HFF-Myc (cell line): ENCODE results near the gene SMIM10L2A.

Source experiments
- DNase-seq: peaks from one replicate; pipeline ENCODE4 v3.0.0-alpha.2; 2011; ENCODE audit warnings: low read depth; ENCODE audit errors: extremely low read depth
- H3K4me3 ChIP-seq: replicated peaks from 2 replicates; pipeline ENCODE4 v1.5.1; 2011; ENCODE audit warnings: low read depth, mild to moderate bottlenecking, control low read depth, low read length
- TF ChIP-seq, protein P1 (sequence below): IDR thresholded peaks from 2 replicates; pipeline ENCODE4 v1.5.1; 2012; ENCODE audit warnings: mild to moderate bottlenecking, low read depth, low read length, control low read depth; ENCODE audit errors: missing control alignments

Gene SMIM10L2A

DNA sequence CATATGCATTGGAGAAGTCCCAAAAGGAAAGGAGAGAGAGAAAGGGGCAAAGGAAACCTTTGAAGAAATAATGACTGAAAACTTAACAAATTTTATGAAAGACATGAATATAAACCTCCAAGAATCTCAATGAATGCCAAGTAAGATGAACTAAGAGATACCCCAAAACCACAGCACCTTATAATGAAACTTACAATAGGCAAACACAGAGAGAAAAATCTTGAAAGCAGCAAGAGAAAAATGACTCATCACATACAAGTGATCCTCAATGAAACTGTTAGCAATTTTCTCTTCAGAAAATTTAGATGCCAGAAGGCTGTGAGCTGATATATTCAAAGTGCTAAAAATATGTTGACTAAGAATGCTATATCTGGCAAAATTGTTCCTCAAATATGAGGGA is 10.1 kb downstream of the SMIM10L2A start:
- no peak for DNase-seq
- H3K4me3 ChIP-seq = no peak overlapping the region
- TF ChIP-seq, protein P1, sequence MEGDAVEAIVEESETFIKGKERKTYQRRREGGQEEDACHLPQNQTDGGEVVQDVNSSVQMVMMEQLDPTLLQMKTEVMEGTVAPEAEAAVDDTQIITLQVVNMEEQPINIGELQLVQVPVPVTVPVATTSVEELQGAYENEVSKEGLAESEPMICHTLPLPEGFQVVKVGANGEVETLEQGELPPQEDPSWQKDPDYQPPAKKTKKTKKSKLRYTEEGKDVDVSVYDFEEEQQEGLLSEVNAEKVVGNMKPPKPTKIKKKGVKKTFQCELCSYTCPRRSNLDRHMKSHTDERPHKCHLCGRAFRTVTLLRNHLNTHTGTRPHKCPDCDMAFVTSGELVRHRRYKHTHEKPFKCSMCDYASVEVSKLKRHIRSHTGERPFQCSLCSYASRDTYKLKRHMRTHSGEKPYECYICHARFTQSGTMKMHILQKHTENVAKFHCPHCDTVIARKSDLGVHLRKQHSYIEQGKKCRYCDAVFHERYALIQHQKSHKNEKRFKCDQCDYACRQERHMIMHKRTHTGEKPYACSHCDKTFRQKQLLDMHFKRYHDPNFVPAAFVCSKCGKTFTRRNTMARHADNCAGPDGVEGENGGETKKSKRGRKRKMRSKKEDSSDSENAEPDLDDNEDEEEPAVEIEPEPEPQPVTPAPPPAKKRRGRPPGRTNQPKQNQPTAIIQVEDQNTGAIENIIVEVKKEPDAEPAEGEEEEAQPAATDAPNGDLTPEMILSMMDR = no peak

DNA sequence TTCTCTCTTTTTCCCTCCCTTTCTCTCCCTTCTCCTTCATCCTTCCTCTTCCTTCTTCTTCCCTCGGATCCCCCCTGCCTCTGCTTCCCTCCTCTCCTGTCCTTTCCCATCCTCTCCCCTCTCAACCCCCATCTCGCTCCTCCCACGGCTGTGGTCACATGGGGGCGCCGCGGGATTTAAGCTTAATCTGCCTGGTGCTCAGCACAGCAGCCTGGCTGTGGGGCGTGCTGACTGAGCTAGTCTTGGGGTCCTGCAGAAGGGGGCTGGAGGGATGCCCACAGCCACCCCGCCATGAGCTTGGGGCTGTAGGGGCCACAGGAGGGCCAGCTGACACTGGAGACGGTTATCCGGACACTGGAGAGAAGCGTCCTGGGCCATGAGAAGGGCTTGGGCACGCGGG is 10.7 kb downstream of the SMIM10L2A start:
- H3K4me3 ChIP-seq = no peak overlapping the region
- TF ChIP-seq, protein P1 = no peak
- no peak for DNase-seq

- no peak overlapping the region for H3K4me3 ChIP-seq
- TF ChIP-seq, protein P1 = no peak
- DNase-seq = no peak
Measured at GRCh38 chrX:135432881-135433521, 11.3 kb downstream of the SMIM10L2A start.

DNA sequence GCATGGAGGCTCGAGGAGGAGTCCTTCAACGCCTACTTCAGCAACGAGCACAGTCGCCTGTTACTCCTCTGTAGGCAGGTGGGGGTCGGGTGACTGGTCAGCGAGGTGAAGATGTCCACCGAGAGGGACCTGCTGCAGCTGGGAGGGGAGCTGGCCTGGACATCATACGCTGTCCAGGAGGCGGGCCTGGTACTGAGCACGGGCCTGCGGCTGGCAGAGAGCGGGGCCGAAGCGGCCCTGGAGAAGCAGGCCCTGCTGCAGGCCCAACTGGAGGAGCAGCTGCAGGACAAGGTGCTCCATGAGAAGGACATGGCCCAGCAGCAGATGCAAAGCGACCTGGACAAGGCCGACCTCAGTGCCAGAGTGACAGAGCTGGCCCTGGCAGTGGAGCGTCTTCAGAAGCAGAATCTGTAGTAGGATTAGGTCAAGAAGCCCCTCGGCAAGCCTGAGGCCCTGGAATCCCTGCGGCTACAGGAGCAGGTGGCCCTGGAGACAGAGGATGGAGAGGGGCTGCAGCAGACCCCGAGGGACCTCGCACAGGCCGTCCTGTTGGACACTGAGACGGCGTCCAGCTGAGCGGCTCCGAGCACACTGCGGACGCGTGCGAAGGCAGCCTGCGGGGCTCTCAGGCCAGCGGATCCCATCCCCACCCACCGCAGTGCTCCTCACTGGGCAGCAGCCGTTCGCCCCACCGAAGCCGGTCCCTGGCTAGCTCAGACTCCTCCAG is 11.9 kb downstream of the SMIM10L2A start:
- TF ChIP-seq, protein P1 = no peak
- no peak for DNase-seq
- H3K4me3 ChIP-seq = no peak overlapping the region

- H3K4me3 ChIP-seq = no peak overlapping the region
- no peak for DNase-seq
- TF ChIP-seq, protein P1 = no peak
Measured at GRCh38 chrX:135434258-135435138, 12.8 kb downstream of the SMIM10L2A start.

GRCh38 chrX:135435139-135435922 is 13.6 kb downstream of the SMIM10L2A start:
- DNase-seq = no peak
- H3K4me3 ChIP-seq = no peak overlapping the region
- TF ChIP-seq, protein P1 = no peak
